ENCODE data around the gene RSAD2. TPM values are rescaled to one million over a fixed set of nuclear protein-coding genes. Genes with fewer than 3 reads are reported as not detected.

RSAD2 gene
- total and polyA plus RNA-seq, 4 experiments from 2014 or later: 3.8 to 10.4 (median 5.0) TPM

GRCh38 chr2:6835467-6835866 is 42.1 kb upstream of the RSAD2 start:
- ChIA-PET POLR2A (ENCODE audit: partially characterized antibody) (no interaction called here), CTCF (ENCODE audit: partially characterized antibody) (interaction anchor here (1.0 to 1.4 kb wide), 3 partner anchors 10 to 31 kb away, joined by 3 to 5 read pairs (median 4); partner anchors contain the start of gene CMPK2)
- peaks cover 15 to 37% of the 10 kb centered on the region in 2 donors for H3K36me3 Mint-ChIP-seq
- peaks cover 0 to 8% of the 10 kb centered on the region in 2 donors for H3K9me3 ChIP-seq (ENCODE audit: control insufficient read depth in 1 of 2, low read length in 2 of 2)
- no peaks in the 10 kb centered on the region for H3K27me3 ChIP-seq (ENCODE audit: insufficient read depth, low read length)
- DNase-seq: no peak
- H3K36me3 ChIP-seq (ENCODE audit: insufficient read depth, low read length): no peaks in the 10 kb centered on the region
- H3K4me1 Mint-ChIP-seq: peaks cover 4 to 7% (median 6%) of the 10 kb centered on the region in 4 donors
- no peaks in the 10 kb centered on the region for H3K27me3 Mint-ChIP-seq
- H3K27ac ChIP-seq (ENCODE audit: low read depth, low read length): no peak overlapping the region
- no peak overlapping the region for H3K4me3 ChIP-seq (ENCODE audit: low read length in 2 of 2)
- intact Hi-C loops (cut with micrococcal nuclease): no loop called here
- H3K27ac Mint-ChIP-seq: no peak overlapping the region
- no peaks in the 10 kb centered on the region for H3K4me1 ChIP-seq (ENCODE audit: insufficient read depth, low read length)
- no peak overlapping the region for H3K4me3 Mint-ChIP-seq
- H3K9me3 Mint-ChIP-seq: peaks cover 6 to 50% (median 23%) of the 10 kb centered on the region in 8 donors

DNA sequence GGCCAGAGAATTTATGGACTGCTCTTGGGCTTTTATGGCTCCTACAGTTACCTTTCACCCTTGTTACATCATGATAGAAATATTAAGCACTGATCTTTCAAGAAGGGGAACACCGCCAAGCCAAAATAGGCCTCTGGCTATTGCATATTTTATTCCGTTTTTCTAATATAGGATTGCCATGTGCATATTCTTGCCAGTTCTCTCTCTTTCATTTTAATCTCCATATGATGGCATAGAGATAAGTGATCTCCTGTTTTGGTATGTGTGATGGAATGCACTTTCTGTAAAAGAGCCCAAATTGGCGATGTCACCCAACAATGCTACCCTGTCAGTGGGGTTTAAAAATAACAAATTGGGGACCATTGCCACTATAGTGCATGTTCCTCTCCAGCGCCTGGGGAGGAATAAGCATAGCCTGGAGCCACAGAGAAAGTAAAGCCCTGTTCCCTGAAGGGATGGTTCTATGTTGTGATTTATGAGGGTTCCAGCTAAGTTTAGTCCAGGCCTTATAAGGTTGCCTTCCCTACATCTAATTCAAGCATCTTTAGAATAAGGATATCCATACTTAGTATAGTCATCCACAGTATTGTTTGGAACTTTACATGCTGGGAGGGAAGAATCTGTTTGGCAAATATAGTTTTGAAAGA is 38.8 kb upstream of the RSAD2 start:
- Mint-ChIP-seq H3K36me3 (peaks cover 22 to 40% of the 10 kb centered on the region in 2 donors), H3K4me1 (peaks cover 0 to 3% (median 1%) of the 10 kb centered on the region in 4 donors), H3K4me3 (no peak overlapping the region), H3K27me3 (no peaks in the 10 kb centered on the region), H3K27ac (no peak overlapping the region), H3K9me3 (peaks cover 6 to 65% (median 37%) of the 10 kb centered on the region in 8 donors)
- H3K4me1 ChIP-seq (ENCODE audit: insufficient read depth, low read length): no peaks in the 10 kb centered on the region
- intact Hi-C loops (cut with micrococcal nuclease): no loop called here
- H3K4me3 ChIP-seq (ENCODE audit: low read length in 2 of 2): no peak overlapping the region
- peaks cover 0 to 11% of the 10 kb centered on the region in 2 donors for H3K9me3 ChIP-seq (ENCODE audit: control insufficient read depth in 1 of 2, low read length in 2 of 2)
- no peaks in the 10 kb centered on the region for H3K36me3 ChIP-seq (ENCODE audit: insufficient read depth, low read length)
- H3K27ac ChIP-seq (ENCODE audit: low read depth, low read length): no peak overlapping the region
- H3K27me3 ChIP-seq (ENCODE audit: insufficient read depth, low read length): no peaks in the 10 kb centered on the region
- POLR2A ChIA-PET (ENCODE audit: partially characterized antibody): no interaction called here
- CTCF ChIA-PET (ENCODE audit: partially characterized antibody): no interaction called here
- no peak for DNase-seq

DNA sequence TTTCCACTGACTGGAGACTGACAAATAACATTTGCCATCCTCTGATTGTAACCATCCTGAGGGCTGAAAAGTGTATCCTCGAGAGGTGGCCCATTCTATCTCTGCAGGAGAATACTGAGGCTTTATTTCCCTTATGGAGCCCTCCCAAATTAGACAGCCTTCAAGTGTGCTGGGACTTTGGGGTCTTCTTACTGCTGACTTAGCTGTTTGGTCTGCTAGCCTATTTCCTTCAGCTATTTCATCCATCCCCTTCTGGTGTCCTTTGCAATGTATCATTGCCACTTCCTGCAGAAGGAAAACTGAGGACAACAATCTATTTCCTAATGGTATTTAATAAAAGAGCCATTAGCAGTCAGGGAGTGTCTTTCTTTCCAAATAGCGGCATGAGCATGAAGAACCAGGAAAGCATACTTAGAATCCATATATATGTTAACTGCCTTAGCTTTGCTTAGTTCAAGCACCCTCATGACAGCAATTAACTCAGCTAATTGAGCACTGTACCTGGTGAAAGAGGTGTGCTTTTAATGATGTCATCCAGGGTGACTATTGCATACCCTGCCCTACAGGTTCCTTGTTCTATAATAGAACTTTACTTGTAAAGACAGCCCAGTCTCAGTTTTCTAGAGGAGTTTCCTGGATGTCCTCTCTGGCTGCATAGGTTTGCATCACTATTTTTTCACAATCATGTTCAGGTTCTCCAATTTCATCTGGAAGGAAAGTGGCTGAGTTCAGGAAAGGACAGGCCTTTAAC is 35.9 kb upstream of the RSAD2 start:
- Histone ChIP-seq H3K4me1 (ENCODE audit: insufficient read depth, low read length) (no peaks in the 10 kb centered on the region), H3K27ac (ENCODE audit: low read depth, low read length) (no peak overlapping the region), H3K4me3 (ENCODE audit: low read length in 2 of 2) (no peak overlapping the region), H3K9me3 (ENCODE audit: control insufficient read depth in 1 of 2, low read length in 2 of 2) (peaks cover 6 to 38% of the 10 kb centered on the region in 2 donors), H3K27me3 (ENCODE audit: insufficient read depth, low read length) (no peaks in the 10 kb centered on the region), H3K36me3 (ENCODE audit: insufficient read depth, low read length) (no peaks in the 10 kb centered on the region)
- ChIA-PET CTCF (ENCODE audit: partially characterized antibody) (interaction anchor here (1.0 kb wide), 1 partner anchor 14 kb away, joined by 3 read pairs; no protein-coding TSS in a partner anchor), POLR2A (ENCODE audit: partially characterized antibody) (no interaction called here)
- H3K4me1 Mint-ChIP-seq: no peaks in the 10 kb centered on the region
- no peak overlapping the region for H3K27ac Mint-ChIP-seq
- no peak overlapping the region for H3K4me3 Mint-ChIP-seq
- intact Hi-C loops (cut with micrococcal nuclease): no loop called here
- H3K9me3 Mint-ChIP-seq: peaks cover 6 to 83% (median 59%) of the 10 kb centered on the region in 8 donors
- peaks cover 39 to 57% of the 10 kb centered on the region in 2 donors for H3K36me3 Mint-ChIP-seq
- no peaks in the 10 kb centered on the region for H3K27me3 Mint-ChIP-seq
- DNase-seq: no peak

GRCh38 chr2:6845312-6845711 is 32.3 kb upstream of the RSAD2 start:
- CTCF ChIA-PET (ENCODE audit: partially characterized antibody): interaction anchor here (0.8 kb wide), 1 partner anchor 20 kb away, joined by 3 read pairs; the partner anchor contains the start of gene CMPK2
- H3K27me3 Mint-ChIP-seq: no peaks in the 10 kb centered on the region
- Histone ChIP-seq H3K27me3 (ENCODE audit: insufficient read depth, low read length) (no peaks in the 10 kb centered on the region), H3K4me3 (ENCODE audit: low read length in 2 of 2) (no peak overlapping the region), H3K27ac (ENCODE audit: low read depth, low read length) (no peak overlapping the region), H3K9me3 (ENCODE audit: control insufficient read depth in 1 of 2, low read length in 2 of 2) (peaks cover 6 to 55% of the 10 kb centered on the region in 2 donors), H3K36me3 (ENCODE audit: insufficient read depth, low read length) (peaks cover 9% of the 10 kb centered on the region), H3K4me1 (ENCODE audit: insufficient read depth, low read length) (no peaks in the 10 kb centered on the region)
- POLR2A ChIA-PET (ENCODE audit: partially characterized antibody): no interaction called here
- DNase-seq: no peak
- no peaks in the 10 kb centered on the region for H3K4me1 Mint-ChIP-seq
- H3K27ac Mint-ChIP-seq: no peak overlapping the region
- no peak overlapping the region for H3K4me3 Mint-ChIP-seq
- intact Hi-C loops (cut with micrococcal nuclease): no loop called here
- peaks cover 64 to 72% of the 10 kb centered on the region in 2 donors for H3K36me3 Mint-ChIP-seq
- peaks cover 6 to 93% (median 80%) of the 10 kb centered on the region in 8 donors for H3K9me3 Mint-ChIP-seq

DNA sequence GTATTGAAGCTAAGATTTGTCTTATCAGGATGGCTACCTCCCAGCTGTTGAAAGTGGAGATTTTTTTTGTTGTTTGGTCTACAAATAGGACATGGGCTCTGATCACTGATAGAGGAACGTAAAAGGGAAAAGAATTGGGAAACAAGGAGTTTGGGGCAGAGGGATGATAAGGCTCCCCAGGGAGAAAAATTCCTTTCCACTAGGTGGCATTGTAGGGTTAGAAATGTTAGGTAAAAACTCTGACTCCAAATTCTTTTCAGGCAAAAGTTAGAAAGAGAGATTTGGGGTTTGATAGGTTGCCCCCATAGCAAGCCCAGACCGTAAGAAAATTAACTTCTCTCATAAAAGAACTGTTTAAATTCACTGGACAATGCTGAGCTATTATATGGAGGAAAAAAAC is 31.7 kb upstream of the RSAD2 start:
- Mint-ChIP-seq H3K27ac (no peak overlapping the region), H3K36me3 (peaks cover 68 to 74% of the 10 kb centered on the region in 2 donors), H3K4me3 (peak overlapping the region in 1 of 8 donors; percentile 7), H3K9me3 (peaks cover 5 to 93% (median 80%) of the 10 kb centered on the region in 8 donors), H3K27me3 (no peaks in the 10 kb centered on the region), H3K4me1 (no peaks in the 10 kb centered on the region)
- ChIA-PET CTCF (ENCODE audit: partially characterized antibody) (interaction anchor here (0.8 kb wide), 1 partner anchor 20 kb away, joined by 3 read pairs; the partner anchor contains the start of gene CMPK2), POLR2A (ENCODE audit: partially characterized antibody) (interaction anchor here (1.6 kb wide), 1 partner anchor 19 kb away, joined by 4 read pairs; no protein-coding TSS in a partner anchor)
- Histone ChIP-seq H3K9me3 (ENCODE audit: control insufficient read depth in 1 of 2, low read length in 2 of 2) (peaks cover 6 to 55% of the 10 kb centered on the region in 2 donors), H3K36me3 (ENCODE audit: insufficient read depth, low read length) (peaks cover 12% of the 10 kb centered on the region), H3K27ac (ENCODE audit: low read depth, low read length) (no peak overlapping the region), H3K4me1 (ENCODE audit: insufficient read depth, low read length) (no peaks in the 10 kb centered on the region), H3K27me3 (ENCODE audit: insufficient read depth, low read length) (no peaks in the 10 kb centered on the region), H3K4me3 (ENCODE audit: low read length in 2 of 2) (no peak overlapping the region)
- intact Hi-C loops (cut with micrococcal nuclease): no loop called here
- DNase-seq: no peak

DNA sequence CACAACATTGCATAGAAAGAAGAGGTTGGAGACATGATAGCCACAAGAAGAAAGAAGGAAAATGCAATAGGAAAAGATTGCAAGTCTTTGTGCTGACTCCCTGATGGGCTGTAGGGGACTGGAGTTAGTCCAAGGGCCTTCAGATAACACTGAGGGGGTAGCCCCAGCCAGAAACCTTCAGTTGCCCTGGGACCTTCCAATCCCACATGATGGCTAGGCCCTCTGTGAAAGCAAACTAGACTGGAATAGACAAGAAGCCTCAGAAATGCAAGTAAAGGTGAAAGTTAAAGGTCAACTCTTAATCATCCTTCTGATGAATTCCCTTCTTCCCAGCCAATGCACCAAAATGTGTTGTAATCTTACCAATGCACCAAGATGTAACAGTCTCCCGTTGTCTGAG is 31.0 kb upstream of the RSAD2 start:
- Histone ChIP-seq H3K4me1 (ENCODE audit: insufficient read depth, low read length) (no peaks in the 10 kb centered on the region), H3K27me3 (ENCODE audit: insufficient read depth, low read length) (no peaks in the 10 kb centered on the region), H3K36me3 (ENCODE audit: insufficient read depth, low read length) (peaks cover 17% of the 10 kb centered on the region), H3K9me3 (ENCODE audit: control insufficient read depth in 1 of 2, low read length in 2 of 2) (peaks cover 6 to 55% of the 10 kb centered on the region in 2 donors), H3K27ac (ENCODE audit: low read depth, low read length) (no peak overlapping the region), H3K4me3 (ENCODE audit: low read length in 2 of 2) (no peak overlapping the region)
- H3K36me3 Mint-ChIP-seq: peaks cover 73 to 75% of the 10 kb centered on the region in 2 donors
- intact Hi-C loops (cut with micrococcal nuclease): no loop called here
- H3K27ac Mint-ChIP-seq: no peak overlapping the region
- H3K27me3 Mint-ChIP-seq: no peaks in the 10 kb centered on the region
- POLR2A ChIA-PET (ENCODE audit: partially characterized antibody): interaction anchor here (1.6 kb wide), 1 partner anchor 18 kb away, joined by 4 read pairs; no protein-coding TSS in a partner anchor
- no peaks in the 10 kb centered on the region for H3K4me1 Mint-ChIP-seq
- H3K4me3 Mint-ChIP-seq: no peak overlapping the region
- peaks cover 5 to 87% (median 76%) of the 10 kb centered on the region in 8 donors for H3K9me3 Mint-ChIP-seq
- DNase-seq: no peak
- CTCF ChIA-PET (ENCODE audit: partially characterized antibody): no interaction called here
